ENCODE data around the gene CCDC86.

Gene CCDC86

DNA sequence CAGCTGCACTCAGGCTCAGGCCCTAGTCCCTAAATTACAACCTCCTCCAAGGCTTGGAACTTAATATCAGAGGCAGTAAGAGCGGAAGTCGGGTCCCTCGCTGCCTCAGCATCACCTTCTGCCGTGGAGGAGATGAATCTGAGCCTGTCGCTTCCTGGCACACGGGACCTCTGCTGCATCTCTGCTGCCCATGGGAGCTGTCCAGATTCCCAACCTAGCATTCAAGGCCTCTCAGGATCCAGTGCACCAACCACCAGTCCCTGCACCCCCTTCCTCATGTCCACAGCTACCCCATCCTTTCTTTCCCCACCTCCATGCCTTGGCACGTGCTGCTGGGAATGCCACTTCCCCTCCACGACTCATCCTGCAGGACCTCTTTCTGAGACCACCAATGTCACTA is 16.3 kb downstream of the CCDC86 start:
- no peak overlapping the region for H3K4me3 ChIP-seq (ENCODE audit: low read depth, low read length)
- TF ChIP-seq CTCF (IDR thresholded peaks at IDR 0.05; ENCODE audit: control insufficient read depth, extremely low read depth, insufficient read depth), result no peak
- DNase-seq (ENCODE audit: low read depth), result no peak

- no peak for DNase-seq (ENCODE audit: low read depth)
- TF ChIP-seq CTCF (IDR thresholded peaks at IDR 0.05; ENCODE audit: control insufficient read depth, extremely low read depth, insufficient read depth), result no peak
- H3K4me3 ChIP-seq (ENCODE audit: low read depth, low read length), result no peak overlapping the region
These were observed 17.0 kb downstream of the CCDC86 start for GRCh38 chr11:60858731-60859464.

DNA sequence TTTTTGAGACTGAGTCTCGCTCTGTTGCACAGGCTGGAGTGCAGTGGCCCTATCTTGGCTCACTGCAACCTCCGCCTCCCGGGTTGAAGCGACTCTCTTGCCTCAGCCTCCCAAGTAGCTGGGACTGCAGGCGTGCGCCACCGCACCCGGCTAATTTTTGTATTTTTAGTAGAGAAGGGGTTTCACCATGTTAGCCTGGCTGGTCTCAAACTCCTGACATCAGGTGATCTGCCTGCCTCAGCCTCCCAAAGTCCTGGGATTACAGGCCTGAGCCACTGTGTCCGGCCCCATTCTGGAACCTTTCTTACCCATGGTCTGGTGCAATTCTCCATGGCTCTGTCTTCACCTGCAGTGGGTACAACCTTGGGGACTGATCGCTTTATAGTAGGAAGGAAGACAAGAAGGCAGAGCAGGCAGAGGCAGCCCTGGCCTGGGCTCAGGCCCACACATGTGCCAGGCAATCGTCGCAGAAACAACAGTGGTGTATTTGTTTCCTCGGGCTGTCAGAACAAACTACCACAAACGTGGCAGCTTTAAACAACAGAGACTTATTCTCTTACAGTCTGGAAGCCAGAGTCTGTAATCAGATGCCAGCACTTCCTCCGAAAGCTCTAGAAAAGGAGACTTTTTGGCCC is 17.8 kb downstream of the CCDC86 start:
- DNase-seq (ENCODE audit: low read depth), result no peak
- no peak overlapping the region for H3K4me3 ChIP-seq (ENCODE audit: low read depth, low read length)
- no peak for TF ChIP-seq CTCF (IDR thresholded peaks at IDR 0.05; ENCODE audit: control insufficient read depth, extremely low read depth, insufficient read depth)

- H3K4me3 ChIP-seq (ENCODE audit: low read depth, low read length), result no peak overlapping the region
- no peak for TF ChIP-seq CTCF (IDR thresholded peaks at IDR 0.05; ENCODE audit: control insufficient read depth, extremely low read depth, insufficient read depth)
- DNase-seq (ENCODE audit: low read depth), result no peak
These were observed 19.0 kb downstream of the CCDC86 start for GRCh38 chr11:60860943-60861342.

DNA sequence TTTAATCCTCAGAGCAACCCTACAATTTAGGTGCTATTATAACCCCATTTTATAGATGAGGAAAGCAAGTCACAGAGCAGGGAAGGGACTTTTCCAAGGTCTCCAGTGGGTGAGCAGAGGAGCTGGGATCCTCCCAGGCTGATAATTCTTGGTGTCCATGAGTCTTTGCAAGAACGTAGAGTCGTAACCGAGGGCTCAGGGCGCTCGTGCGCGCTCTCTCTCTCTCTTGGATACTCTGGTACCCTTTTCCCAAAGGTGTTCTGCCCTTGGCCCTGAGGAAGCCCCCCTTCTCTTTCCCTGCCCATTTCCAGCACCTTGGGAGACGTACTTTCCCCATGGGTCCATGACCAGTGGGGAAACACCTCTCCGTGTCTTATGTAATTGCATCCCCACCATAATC is 20.3 kb downstream of the CCDC86 start:
- no peak for TF ChIP-seq CTCF (IDR thresholded peaks at IDR 0.05; ENCODE audit: control insufficient read depth, extremely low read depth, insufficient read depth)
- H3K4me3 ChIP-seq (ENCODE audit: low read depth, low read length), result no peak overlapping the region
- no peak for DNase-seq (ENCODE audit: low read depth)

DNA sequence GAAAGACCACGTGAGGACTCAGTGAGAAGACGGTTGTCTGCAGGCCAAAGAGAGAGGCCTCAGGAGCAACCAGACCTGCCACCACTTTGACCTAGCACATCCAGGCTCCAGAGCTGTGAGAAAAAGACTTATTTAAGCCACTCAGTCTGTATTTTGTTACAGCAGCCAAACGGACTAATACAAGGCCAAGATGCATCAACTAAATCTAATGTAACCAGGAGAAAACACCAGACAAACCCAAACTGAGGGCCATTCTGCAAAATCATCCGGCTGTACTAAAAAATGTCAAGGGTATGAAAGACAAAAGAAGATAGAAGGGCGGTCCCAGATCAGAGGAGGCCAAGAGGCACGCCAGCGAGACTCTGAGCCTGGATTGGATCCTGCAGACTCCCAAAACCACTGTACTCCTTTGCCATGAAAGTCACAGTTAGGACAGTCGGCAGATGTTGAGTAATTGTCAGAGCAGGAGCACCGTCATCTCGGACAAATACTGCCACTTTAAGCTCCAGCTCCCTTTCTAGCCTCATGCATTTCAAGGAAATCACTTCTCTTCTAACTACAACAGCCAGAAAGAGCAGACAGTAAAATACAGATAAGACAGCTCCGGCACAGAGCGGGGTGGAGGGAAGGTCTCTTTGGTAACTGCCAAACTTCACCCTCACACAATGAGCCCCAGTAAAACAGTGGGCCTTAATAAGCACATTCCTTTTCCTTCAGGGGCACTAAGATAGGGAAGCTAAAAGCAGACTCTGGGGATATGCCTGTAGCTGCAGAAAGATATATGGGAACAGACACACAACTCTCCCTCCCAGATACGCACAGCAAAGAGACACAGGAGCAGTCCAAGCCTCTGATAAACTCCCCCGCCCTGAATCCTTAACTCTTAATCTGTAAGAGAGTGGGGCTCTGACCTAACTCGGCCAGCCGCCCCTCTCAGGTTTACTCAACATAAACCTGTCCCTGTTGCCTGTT is 21.9 kb downstream of the CCDC86 start:
- DNase-seq (ENCODE audit: low read depth), result no peak
- no peak for TF ChIP-seq CTCF (IDR thresholded peaks at IDR 0.05; ENCODE audit: control insufficient read depth, extremely low read depth, insufficient read depth)
- no peak overlapping the region for H3K4me3 ChIP-seq (ENCODE audit: low read depth, low read length)

Measured in LNCaP clone FGC (cell line).